Ovary (tissue), 3 donors: ENCODE data around the gene DIAPH3.

ENCODE experiments used
- CTCF ChIP-seq, 3 donors: fragments of 450-650 bp in 2 of 3; fragments of 200-600 bp in 1 of 3; IDR thresholded peaks; one replicate each; pipeline versions ENCODE4 v1.5.1 to v1.8.0; 2016 to 2022; ENCODE audit warnings: antibody characterized with exemption in 3 of 3, mild to moderate bottlenecking in 1 of 3
- POLR2A ChIP-seq: fragments of 450-650 bp; IDR thresholded peaks from one replicate; pipeline ENCODE4 v1.6.1; 2017; ENCODE audit warnings: antibody characterized with exemption, mild to moderate bottlenecking, moderate library complexity
- donor health status: DM: no; HTN: no; CAD: no.

GRCh38 chr13:59960683-59961082 lies 203.0 kb downstream of the DIAPH3 start:
- TF ChIP-seq CTCF (IDR thresholded peaks at IDR 0.05) = no peak
- TF ChIP-seq POLR2A = no peak
